Islet precursor cell (in vitro differentiated cells): ENCODE measurements around the gene RNF44.
A peak's percentile ranks its signal among the peaks of the same experiment; 100 is the strongest.
"Not testable (repeated sequence)": the region's sequence is repeated elsewhere in the genome, so short reads cannot be mapped to it uniquely, and the experiment has no call there.

ENCODE experiments used
- DNase-seq: peaks from one replicate; pipeline ENCODE4 v3.0.0-alpha.2; 2018

The RNF44 gene

DNA sequence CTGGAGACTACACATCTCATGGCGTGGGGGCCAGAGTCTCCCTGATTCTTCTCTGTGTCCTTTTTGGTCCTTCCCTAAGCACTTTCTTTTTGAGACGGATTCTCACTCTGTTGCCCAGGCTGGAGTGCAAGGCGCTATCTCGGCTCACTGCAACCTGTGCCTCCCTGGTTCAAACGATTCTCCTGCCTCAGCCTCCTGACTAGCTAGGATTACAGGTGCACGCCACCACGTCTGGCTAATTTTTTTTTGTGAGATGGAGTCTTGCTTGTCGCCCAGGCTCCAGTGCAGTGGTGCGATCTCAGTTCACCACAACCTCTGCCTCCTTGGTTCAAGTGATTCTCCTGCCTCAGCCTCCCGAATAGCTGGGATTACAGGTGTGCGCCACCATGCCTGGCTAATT lies 13.7 kb upstream of the RNF44 start:
- not testable (repeated sequence) for DNase-seq

- no peak for DNase-seq
Observed at GRCh38 chr5:176550275-176550831, 13.2 kb upstream of the RNF44 start.

DNA sequence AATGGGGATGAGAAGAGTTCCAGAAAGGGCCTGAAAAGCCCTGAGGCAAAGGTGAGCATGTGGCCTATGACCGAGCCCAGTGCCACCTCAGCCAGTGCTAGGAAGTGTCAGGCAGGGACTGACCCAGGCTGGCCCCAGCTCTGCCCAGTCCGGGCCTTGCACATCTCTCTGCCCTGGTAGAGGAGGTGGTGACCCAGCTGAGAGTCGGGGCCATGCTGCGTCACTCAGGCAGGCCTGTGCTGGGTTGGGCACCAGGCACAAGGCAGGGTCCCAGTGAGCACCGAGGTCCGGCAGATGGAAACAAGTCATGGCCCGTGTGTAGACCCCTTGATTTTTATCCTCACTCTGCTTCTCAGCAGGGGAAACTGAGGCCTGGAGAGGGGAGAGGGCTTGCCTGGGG lies 12.7 kb upstream of the RNF44 start:
- peak; percentile 46 for DNase-seq

- peak; percentile 43 for DNase-seq
Observed at GRCh38 chr5:176548967-176549444, 11.8 kb upstream of the RNF44 start, which contains the start of gene CDHR2. CDHR2 (plus strand) TSS chr5:176549342; CDS start chr5:176565353, 16,011 bp downstream.

- no peak for DNase-seq
Observed at GRCh38 chr5:176547802-176548201, 10.6 kb upstream of the RNF44 start.

DNA sequence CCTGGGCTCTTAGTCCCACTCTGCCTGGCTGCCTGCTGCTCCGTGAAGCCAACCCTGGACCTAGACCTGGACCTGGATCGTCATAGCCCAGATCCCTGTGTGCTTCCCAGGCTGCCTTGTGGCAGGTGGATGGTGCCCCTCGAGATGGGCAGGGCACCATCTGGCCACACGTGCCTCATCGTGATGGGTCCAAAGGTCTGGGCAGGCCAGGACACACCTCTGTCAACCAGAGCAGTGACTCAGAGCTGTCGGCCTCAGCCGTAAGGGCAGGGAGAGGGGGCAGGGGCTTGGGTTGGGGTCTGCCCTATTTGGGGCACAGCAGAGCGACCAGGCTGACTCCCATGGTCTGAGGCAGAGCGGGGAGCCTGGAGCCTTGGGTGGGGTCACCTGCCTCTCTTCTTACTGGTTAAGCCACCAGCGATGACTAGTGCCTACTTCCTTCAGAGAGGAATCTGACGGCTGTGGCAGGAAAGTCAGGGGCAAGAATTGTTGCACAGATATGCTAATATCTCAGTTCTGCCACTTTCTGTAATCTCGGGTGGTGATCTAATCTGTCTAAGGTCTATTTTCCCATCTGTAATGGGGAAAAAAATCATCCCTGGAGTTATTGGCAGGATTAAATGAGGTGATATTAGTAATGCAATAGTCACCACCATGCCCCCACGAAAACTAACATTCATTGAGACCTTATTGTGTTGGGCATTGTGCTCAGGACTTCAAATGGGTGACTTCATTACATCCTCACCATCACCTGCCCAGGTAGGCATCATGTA lies 8.7 kb upstream of the RNF44 start:
- peak; percentile 44 for DNase-seq

DNA sequence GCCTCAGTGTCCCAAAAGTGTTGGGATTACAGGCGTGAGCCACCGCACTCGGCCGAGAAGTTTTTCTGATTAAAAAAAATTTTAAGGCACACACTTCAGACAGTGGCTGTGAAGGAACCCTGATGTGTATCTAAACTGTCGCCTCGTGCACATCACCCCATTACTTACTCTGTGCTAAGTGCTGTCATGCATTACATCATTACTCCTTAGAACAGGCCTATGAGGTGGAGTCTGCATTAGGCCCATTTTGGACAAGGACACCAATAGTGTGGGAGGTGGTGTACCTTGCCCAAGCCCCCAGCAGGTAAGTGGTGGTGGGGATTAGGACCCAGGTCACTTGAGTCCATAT lies 8.2 kb upstream of the RNF44 start:
- DNase-seq, result no peak

DNA sequence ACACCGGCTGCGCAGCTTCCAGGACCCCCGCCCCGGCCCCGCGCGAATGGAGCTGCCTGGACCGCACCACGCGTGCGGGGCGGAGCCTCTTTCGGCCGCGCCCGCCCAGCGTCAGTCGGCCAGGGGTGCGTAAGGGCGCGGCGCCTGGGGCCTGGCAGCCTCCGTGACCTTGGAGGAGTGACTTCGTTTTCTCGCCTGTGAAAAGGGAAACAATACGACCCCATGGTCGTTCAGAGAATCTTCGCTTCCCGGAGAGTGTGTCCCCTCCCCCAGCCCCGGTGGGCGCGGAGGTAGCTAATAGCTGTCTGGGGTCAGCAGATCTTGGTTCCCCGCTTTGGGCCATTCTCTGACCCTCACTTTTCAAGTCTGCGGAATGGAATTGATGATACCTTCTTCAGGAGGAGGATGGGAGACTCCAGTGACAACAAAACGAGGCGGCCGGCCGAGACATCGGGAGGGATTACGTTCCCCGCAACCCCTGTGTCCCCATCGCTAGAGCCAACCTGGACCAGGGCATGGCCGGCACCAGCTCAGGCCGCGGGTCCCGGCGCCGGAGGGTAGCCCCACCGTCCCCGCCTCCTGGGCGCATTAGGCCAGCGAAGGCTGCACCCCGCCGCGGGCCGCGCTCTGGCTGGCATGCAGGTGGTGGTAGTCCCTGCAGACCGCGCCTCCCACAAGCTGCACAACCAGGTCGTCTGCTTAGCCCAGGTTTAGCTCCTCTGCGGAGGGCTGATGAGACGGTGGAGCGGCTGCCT lies 6.4 kb upstream of the RNF44 start:
- peak; percentile 84 for DNase-seq

DNA sequence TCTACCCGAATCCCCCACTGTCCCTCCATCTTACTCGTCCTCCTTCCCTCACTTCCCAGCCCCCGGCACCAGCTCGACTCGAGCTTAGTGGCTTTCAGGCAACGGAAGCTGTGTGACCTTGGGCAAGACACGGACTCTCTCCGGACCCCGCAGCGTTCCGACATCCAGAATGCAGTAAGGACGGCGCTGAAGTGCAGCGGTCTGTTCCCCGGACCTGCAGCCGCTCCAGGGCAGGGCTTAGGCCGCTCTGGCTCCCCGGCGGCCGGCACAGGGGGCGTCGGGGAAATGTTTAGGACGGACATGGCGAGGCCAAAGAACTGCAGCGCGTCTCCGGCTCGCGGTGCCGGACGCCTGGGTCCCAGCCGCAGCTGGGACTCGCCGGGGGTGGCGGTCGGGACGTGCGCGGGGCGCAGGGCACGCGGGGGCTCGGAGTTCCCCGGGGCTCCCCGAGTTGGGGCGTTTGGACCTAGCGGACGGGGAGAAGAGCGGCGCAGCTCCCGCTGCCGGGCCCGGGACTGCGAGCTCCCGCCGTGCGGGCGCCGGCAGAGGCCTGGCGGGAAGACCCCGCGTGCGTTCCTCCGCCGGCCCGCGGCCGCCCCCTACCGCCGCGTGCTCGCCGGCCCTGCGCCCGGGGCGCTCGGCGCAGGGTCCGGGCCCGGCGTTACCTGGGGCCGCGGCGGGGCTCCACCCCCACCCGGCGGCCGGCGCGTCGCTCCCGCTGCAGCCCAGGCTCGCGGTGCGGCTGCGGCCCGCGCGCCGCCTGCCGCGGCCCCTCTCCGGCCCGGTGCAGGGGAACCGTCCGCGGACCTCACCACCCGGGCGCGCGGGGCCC lies 5.6 kb upstream of the RNF44 start:
- DNase-seq, result peak; percentile 65

- DNase-seq, result no peak
Observed at GRCh38 chr5:176542135-176542595, 5.0 kb upstream of the RNF44 start.

DNA sequence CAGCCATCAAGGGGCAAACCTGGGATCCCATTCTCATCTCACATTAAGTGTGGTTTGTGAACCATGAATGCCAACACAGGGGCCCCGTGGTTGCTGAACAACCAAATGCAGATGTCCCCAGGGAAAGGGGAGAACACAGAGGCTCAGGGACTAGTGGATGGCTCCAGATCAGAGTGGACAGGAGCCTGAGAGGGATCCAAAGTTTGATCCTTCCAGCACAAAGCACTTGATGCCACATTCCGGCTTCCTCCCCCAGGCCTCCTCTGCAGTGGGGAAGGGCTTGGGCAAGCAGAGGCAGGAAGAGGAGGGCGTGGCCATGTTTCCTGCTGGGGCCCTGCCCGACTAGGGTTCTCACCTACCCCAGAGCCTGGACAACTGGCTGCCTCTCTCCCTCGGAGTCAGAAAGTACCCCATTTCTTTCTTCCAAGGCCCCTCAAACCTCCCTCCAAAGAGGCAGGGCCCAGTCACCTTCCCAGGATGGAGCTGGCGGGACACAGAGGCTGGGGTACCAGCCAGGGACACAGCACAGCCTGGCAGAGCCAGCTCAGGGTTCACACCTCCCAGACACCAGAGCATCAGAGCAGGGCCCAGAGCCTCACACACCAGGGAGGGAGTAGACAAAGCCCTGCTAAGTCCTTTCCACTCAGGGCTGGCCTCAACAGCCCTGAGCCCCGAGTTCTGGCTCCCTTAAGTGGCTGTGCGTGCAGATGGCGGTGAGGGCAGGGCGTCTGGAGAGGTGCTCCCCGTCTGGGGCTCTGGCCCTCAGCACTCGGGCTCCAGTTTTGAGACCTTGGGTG lies 4.3 kb upstream of the RNF44 start:
- DNase-seq, result peak; percentile 85

- DNase-seq, result no peak
Observed at GRCh38 chr5:176540956-176541337, 3.7 kb upstream of the RNF44 start.

DNA sequence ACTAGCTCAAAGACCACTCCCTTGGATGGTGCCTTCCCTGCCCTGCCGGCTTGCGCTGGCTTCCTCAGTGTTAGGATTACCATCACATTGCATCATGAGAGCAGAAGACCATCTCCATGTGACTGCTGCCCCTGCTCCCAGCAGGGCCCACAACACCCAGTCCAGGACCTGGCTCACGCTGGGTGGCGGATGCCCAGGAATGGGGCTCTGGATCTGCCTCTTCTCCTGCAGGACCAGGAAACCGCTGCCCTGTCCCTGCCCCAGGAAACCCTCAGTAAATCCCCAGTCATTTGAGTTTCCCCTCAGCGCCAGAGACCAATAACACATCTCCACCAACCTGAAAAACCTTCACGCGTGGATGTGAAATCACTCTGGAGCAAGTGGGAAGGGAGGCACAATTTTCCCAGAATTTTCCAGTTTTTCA lies 3.3 kb upstream of the RNF44 start:
- no peak for DNase-seq

- DNase-seq, result no peak
Observed at GRCh38 chr5:176538989-176539384, 1.8 kb upstream of the RNF44 start.

DNA sequence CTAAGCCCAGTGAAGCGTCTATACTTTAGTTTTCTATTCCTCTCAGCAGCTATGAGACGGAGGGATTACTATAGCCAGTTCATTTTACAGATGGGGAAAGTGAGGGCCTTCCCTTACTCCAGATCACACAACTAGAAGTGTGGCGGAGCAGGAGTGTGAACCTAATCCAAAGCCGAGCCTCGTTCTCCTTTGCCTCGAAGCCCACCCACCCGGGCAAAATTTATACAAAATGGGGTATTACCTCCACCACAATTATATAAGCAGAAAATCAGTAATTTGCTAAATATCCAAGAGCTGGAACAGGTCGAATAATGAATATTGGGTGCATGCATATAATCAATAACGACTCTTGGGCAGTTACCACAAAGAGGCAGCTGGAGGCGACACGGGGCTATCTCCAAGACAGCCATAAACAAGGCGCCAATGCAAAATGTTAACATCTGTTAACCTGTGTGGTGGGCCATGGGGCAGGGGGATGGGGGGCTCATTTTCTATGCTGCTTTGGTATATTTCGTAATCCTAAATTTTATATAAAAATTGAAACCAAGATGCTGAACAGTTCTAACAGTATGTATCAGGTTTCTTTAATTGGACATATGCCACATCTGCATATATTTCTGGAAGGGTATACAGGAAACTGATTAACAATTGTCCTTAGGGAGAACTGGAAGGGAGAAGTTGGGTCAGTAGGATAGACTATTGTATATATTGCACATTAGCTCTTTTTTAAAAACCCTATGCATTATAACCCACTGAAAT lies 1.2 kb upstream of the RNF44 start:
- DNase-seq, result no peak

GRCh38 chr5:176537554-176538229 lies 490 bp upstream of the RNF44 start:
- peak; percentile 100 for DNase-seq

- peak; percentile 86 for DNase-seq
Observed at GRCh38 chr5:176536132-176536901, 885 bp downstream of the RNF44 start.

GRCh38 chr5:176535664-176536131 lies 1.5 kb downstream of the RNF44 start:
- DNase-seq, result peak; percentile 59

DNA sequence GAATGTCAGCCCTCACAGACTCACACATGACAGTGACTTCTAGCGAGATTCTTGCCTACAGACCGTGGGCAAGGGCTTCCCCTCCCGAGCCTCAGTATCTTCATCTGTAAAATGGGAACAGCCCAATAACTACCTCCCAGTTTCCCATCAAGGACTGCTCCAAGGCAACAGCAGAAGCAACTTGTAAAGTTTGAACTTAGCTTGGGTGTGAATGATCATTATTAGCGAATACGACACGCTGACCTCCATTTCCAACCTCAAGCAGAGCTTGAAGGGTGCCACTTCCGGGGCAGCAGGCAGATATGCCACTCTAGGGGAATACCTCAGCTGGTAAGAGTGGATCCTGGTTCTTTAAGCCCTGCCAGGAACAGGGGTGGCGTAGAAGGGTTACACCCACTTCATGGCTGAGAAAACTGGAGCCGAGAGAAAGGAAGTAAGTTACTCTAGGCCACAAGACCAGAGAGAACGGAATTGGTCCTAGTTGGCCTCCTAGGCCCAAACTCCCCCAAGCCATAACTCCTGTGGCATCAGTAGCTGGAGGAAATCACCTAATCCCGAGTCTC lies 2.0 kb downstream of the RNF44 start:
- DNase-seq, result peak; percentile 50
